GM12801 (cell line): ENCODE measurements around the gene TIMM10.

Experiments
- TF ChIP-seq, protein P1 (sequence below): IDR thresholded peaks from one replicate; pipeline ENCODE4 v1.5.1; 2011; ENCODE audit warnings: control low read depth; ENCODE audit not compliant: insufficient read length; ENCODE audit errors: extremely low read depth

The TIMM10 gene

DNA sequence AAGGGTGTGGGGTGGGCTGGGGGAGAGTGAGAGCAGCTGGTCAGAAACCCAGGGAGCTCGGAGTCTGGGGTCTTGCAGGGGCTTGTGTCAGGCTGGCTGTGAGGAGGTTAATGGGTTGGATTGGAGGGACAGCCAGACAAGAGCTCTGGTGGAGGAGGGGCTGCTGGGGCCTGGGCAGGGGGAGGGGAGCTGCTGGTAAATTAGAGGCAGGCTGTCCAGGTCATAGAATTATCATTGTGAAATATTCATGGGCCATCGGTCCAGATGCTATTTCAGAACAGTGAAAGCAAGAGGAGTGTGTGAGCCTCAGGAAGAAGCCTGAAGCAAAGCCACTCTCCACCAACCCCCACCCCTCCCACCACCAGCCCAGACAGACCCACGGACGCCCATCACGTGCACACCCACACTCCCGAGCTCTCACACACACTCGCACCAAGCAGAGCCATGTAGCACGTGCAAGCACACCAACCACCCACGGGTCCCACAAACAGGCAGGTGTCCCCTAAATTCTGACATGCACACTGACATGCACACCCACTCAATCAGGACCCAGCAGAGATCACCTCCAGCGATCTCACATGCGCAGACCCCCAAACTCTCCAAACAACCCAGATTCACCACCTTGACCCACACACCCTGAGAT, 51.4 kb downstream of the TIMM10 start:
- TF ChIP-seq, protein P1, sequence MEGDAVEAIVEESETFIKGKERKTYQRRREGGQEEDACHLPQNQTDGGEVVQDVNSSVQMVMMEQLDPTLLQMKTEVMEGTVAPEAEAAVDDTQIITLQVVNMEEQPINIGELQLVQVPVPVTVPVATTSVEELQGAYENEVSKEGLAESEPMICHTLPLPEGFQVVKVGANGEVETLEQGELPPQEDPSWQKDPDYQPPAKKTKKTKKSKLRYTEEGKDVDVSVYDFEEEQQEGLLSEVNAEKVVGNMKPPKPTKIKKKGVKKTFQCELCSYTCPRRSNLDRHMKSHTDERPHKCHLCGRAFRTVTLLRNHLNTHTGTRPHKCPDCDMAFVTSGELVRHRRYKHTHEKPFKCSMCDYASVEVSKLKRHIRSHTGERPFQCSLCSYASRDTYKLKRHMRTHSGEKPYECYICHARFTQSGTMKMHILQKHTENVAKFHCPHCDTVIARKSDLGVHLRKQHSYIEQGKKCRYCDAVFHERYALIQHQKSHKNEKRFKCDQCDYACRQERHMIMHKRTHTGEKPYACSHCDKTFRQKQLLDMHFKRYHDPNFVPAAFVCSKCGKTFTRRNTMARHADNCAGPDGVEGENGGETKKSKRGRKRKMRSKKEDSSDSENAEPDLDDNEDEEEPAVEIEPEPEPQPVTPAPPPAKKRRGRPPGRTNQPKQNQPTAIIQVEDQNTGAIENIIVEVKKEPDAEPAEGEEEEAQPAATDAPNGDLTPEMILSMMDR, result no peak
